GM19452 (cell line): ENCODE data around the gene RNF5.
"Not testable (repeated sequence)": the region's sequence is repeated elsewhere in the genome, so short reads cannot be mapped to it uniquely, and the experiment has no call there.

Source experiments
- ATAC-seq: cut with Tn5 transposase; IDR thresholded peaks from one replicate; pipeline ENCODE4 v1.9.1; 2021; ENCODE audit not compliant: unreplicated experiment

RNF5 gene

GRCh38 chr6:32177788-32178546, at the start of gene RNF5:
RNF5 (plus strand) TSS chr6:32178405; CDS start chr6:32178512, 107 bp downstream.
- ATAC-seq: peak; percentile 76

DNA sequence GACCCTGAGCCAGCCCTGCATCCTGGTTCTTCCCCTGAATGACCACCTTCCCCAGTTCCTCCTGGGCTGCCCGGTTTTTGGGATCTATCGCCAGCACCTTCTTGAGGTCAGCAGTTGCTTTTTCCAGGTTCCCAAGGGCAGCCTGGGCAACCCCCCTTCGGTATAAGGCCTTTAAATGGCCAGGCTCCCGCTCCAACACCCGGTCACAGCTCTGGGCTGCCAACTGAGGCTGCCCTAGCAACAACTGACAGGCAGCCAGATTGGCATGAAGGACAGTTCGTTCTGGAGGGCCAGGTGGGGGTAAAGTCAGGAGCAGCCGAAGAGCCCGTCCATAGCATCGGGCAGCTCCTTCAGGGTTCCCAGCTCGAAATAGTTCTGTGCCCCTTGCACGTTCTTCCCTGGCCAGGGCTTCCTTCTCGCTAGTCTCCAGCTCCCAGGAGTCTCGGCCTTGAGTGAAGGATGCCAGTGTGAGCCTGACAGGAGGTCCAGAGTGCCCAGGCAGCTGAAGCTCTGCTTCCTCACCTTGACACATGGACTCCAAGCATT, 49.4 kb upstream of the RNF5 start:
- no peak for ATAC-seq

GRCh38 chr6:32129297-32130088, 48.7 kb upstream of the RNF5 start:
- ATAC-seq: no peak

DNA sequence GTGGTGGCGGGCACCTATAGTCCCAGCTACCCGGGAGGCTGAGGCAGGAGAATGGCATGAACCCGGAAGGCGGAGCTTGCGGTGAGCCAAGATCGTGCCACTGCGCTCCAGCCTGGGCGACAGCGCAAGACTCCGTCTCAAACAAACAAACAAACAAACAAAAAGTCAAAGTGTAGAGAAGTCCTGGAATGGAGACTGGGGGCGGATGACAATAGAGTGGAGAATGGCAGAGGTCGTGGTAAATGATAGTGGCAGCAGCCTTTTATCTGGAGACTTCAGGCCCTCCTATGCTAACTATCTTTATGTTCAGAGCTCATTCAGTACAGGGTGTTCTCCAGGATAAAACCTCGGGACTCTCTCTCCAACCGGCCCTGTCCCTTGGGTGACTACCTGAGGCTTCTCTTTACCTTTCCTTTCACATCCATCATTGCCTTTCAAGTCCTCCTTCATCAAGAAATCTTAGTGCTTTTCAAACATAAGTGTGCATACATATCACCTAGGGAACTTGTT, 46.7 kb upstream of the RNF5 start:
- no peak for ATAC-seq

DNA sequence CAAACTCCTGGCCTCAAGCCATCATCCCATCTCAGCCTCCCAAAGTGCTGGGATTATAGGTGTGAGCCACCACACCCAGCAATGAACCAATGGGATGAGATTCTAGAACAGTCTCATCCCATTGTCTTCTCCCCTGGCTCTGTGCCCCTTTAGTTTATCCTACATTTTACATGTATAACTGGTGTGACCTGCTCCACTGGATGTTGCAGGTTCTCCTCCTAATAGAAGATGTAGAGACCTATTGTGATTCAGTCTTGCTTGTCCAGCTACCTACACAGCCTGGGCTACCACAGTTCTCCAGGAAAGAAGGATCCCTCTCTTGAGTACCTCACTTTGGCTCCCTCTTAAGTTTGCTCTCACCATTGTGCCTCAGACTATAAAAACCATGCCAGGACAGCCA, 46.1 kb upstream of the RNF5 start:
- no peak for ATAC-seq

GRCh38 chr6:32133786-32134185, 44.4 kb upstream of the RNF5 start:
- no peak for ATAC-seq

GRCh38 chr6:32137454-32137853, 40.8 kb upstream of the RNF5 start:
- no peak for ATAC-seq

GRCh38 chr6:32139590-32139989, 38.6 kb upstream of the RNF5 start:
- ATAC-seq: no peak

DNA sequence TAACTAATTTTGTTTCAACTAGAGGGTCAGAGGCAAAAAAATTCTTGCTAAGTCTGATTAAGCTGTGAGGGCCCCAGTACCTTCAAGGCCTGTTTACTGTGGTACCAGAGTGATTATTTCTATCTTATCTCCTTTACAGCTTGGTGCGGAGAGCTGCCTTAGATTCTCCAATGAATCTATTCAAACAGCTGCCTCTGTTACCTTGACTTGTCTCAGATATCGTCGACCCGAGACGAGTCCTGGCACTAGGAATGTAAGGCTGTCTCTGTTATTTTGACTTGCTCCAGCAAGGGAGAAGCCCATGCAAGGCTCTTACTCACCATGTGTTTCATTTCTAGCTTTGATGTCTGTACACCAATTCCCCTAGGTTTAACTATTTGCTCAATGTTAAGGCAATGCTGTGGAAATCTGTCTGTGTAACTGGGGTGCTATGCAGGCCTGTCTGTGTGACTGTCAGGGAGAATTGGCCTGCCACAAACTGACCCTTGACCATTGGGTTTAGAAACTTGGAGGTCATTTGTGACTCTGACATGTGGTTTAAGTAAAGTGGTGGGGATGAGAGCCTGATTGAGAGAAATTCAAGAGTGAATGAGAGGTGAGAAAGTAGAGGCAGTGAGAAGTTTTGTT, 37.7 kb upstream of the RNF5 start:
- ATAC-seq: no peak

DNA sequence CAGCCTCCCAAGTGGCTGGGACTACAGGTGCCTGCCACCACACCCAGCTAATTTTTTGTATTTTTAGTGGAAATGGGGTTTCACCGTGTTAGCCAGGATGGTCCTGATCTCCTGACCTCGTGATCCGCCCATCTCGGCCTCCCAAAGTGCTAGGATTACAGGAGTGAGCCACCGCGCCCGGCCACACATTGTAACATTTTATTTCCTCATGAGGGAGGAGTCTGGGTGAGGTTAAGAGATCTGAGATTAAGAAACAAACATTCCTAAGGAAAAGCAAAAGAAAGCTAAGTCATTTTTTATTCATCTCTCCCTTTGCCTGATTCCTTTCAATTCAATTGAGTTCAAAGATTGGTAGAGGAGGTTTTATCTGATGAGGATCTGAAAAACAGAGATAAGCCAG, 34.0 kb upstream of the RNF5 start:
- not testable (repeated sequence) for ATAC-seq

- ATAC-seq: no peak
Measured at GRCh38 chr6:32146287-32146686, 31.9 kb upstream of the RNF5 start.

DNA sequence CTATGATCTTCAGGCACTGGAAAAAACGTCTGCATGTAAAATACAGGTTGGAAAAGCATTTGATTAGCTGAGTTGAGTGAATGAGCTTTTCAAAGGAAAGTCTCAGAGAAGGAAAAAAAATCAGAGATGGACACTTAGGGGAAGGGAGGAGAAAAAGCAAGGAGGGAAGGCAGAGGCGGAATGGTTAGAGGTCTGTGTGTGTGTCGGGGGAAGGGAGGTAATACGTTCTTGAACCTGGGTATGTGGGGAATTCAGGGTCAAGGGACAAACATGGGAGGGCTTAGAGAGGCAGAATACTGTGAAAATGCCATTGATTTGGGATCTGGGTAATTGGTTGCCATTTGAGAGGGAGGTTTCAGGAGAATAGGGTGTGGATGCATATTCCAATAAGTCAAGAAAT, 31.5 kb upstream of the RNF5 start:
- ATAC-seq: no peak

DNA sequence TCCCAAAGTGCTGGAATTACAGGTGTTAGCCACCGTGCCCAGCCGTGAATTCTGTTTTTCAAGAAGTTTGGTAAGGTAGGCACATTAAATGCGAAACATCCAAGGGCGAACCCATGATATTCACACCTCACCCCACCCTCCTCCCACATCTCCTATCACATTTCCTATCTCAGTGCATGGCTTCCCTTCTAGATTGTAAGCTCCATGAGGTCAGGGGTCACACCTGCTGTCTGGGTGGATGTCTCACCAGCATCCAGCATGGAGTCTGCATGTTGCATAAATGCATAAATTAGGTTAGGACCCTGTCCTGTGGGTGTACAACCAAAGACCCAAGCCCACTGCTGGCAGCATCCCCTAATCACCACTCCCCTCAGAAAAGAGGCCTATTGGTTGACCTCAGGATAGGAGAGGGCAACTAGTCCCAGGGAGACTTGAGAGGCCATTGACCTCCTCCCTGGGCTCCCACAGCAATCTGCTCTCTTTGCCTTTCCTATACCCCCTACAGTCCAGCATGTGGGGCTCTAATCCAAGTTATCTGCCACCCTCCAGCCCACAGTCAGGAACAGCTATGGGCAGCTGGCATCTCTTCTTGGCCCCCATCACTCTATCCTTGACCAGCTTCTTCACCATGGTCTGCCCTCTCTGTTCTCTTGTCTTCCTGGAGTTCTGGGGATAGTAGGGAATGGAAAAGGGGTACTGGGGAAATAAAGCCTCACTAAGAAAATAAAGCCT, 30.6 kb upstream of the RNF5 start:
- no peak for ATAC-seq

DNA sequence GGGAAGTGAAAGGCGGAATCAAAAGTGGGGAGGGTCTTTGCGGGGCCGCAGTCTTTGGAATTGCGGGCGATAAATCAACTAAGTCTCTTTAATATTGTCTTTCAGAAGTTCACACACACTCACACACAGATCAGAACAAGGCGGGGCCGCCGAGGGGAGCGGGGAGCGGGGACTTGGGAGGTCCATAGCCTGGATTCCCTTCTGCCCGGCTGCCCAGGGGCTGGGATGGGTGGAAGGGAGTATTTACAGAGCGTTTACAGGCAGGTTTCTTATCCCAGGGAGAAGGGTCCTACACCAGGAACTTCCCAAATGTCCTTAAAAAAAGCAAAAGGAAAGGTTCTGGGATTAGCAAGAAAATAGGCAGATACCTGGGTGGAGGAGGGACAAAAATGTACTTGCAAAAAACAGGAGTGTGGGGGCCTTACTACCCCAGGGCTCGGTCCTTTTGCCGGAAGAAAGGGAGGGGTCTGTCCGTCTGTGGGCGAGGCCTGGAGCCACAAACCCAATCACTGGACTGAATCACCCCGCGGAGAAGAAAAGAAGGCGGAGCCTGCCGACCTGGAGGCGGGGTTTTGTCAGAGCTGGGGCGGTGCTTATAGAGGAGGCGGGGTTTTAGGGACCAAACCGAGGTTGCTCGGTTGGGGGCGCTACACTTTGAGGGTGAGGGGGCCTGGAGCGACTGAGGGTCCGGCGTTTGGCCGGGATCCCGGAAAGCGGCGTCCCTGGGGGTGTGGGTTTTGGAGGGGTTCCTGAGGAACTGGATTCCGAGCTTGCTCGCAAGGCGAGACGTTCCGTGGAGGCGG, 29.7 kb upstream of the RNF5 start:
- no peak for ATAC-seq

DNA sequence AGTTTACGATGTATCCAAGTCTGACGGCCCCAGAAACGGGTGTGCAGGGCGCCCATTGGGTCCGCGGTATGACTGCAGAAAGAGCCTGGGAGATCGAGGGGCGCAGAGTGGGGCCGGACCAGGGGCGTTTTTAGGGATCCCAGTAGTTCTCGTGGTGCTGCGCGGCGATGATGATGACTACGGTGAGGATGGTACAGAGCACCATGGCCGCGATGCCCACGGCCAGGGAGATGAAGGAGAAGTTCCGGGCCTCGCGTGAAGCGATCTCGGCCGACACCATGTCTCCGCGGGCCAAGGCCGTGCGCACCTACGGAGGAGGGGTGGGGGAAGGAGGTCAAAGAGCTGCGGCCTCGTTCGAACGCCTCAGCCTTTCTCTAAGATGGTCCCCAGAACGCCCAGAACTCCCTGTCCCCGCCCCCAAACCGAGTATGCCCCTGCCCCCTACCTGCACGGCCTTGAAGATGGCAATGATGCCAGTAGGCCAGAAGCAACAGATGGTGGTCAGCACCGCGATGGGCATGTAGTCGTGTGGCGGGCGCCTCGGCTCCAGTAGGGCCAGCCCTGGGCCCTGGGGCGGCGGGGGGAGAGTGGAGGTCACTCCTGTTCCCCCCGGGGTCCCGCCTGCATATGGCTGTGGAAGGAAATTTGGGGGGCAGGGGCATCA, 29.0 kb upstream of the RNF5 start:
- ATAC-seq: no peak

DNA sequence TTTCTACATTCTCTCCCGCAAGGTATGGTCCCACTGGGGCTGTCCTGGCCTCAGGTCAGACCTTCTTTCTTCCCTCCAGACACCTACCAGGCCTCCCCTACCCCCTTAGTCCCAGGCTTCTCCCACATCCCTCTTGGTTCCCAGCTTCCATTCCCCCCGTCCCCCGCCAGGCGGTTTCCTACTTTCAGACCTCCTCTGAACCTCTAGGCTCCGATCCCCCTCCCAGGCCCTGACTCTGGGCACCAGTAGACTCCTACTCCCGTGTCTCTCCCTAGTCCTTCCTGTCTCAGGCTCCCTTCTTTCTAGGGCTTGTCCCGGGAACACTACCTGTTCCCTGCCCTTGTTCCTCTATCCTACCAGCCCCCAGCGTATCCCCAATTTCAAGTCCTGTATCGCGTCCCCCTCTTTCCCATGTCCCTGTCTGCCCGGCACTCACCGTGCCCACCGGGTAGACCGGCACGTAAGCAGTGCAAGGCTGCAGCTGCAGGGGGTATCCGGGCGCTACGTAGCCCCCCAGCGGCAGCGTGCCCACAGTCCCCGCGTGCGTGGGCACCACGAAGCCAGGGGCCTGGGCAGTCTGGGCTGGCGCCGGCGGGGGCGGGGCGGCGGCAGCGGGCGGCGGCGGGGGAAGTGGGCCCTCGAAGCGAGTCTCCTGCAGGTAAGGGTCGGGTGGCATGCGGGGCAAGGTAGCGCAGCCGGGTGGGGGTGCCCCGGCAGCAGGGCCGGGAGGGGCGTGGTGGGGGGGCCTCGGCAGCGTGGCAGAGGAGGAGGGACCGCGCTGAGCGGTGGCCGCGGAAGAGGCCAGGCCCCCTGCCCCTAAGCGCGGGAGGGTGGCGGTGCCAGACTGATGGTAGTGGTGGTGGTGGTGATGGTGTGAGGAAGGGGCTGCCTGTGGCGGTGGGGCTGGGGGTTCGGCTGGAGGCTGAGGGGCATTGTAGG, 28.0 kb upstream of the RNF5 start:
- ATAC-seq: no peak

DNA sequence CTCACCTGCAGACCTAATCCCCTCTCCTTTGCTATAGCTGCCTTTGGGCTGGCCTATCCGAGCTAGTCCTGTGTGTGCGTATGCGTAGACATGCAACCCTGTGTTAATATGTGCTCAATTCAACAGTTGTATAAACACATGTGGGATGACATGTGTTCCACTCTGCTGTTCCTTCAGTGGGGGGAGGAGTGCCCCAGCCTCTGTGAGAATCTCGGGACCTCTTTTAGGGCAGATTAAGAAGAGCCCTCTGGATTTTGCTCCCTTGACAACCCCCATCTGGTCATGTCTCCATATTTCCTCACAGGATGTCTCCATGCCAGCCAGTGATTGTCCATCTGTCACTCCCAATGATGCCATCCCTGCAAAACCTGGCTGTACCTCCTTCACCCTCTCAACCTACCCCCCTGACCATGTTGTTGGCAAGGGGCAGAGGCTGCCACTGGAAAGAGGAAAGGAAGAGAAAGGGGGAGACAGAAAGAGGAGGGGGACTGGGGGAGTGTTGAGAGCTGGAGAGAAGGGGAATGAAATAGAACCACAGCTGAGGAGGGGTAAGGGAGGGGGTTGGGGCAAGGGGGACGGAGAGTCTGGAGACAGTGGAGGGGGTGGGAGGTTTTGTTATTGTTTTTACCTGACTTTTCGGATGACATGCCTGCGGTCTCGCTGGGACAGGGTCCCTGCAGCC, 26.9 kb upstream of the RNF5 start:
- no peak for ATAC-seq
